Endothelial cell of umbilical vein (primary cell): ENCODE results near the gene NELFB.

Experiments used
- CTCF ChIP-seq, 2 donors: IDR thresholded peaks; 1 replicate in 1 of 2; 2 replicates in 1 of 2; pipeline ENCODE4 v1.5.1; 2011; ENCODE audit warnings: low read length in 2 of 2, mild to moderate bottlenecking in 2 of 2, moderate library complexity in 2 of 2, control low read depth in 1 of 2, inconsistent platforms in 1 of 2, low read depth in 1 of 2; ENCODE audit not compliant: insufficient read depth in 1 of 2; ENCODE audit errors: extremely low read depth in 1 of 2
- EZH2 ChIP-seq: IDR thresholded peaks from 2 replicates; pipeline ENCODE4 v1.6.1; 2012; ENCODE audit warnings: borderline replicate concordance, low read depth, mild to moderate bottlenecking, moderate library complexity, low read length, inconsistent platforms; ENCODE audit not compliant: severe bottlenecking
- FOS ChIP-seq: IDR thresholded peaks from 2 replicates; pipeline ENCODE4 v1.6.1; 2011; ENCODE audit warnings: mild to moderate bottlenecking, low read length, moderate library complexity, borderline replicate concordance; ENCODE audit not compliant: insufficient read depth
- GATA2 ChIP-seq: IDR thresholded peaks from 2 replicates; pipeline ENCODE4 v1.7.0; 2011; ENCODE audit warnings: low read depth, mild to moderate bottlenecking, moderate library complexity, mixed read lengths, low read length; ENCODE audit not compliant: insufficient read length, insufficient read depth
- JUN ChIP-seq: IDR thresholded peaks from 2 replicates; pipeline ENCODE4 v1.6.1; 2011; ENCODE audit warnings: borderline replicate concordance, low read depth; ENCODE audit not compliant: insufficient read length, insufficient read depth
- MAX ChIP-seq: IDR thresholded peaks from 2 replicates; pipeline ENCODE4 v1.6.1; 2011; ENCODE audit not compliant: insufficient read depth, insufficient read length
- MYC ChIP-seq: IDR thresholded peaks from one replicate; pipeline ENCODE4 v1.6.1; 2011; ENCODE audit warnings: mild to moderate bottlenecking, low read depth, low read length
- POLR2A ChIP-seq: IDR thresholded peaks from 2 replicates; pipeline ENCODE4 v1.6.1; 2012; ENCODE audit warnings: low read depth, mild to moderate bottlenecking, control low read depth, low read length
- POLR2AphosphoS5 ChIP-seq: IDR thresholded peaks from 2 replicates; pipeline ENCODE4 v1.6.1; 2012; ENCODE audit warnings: low read depth, mild to moderate bottlenecking, control low read depth, low read length, moderate library complexity; ENCODE audit not compliant: insufficient read depth

GRCh38 chr9:137313326-137313936 is 58.3 kb downstream of the NELFB start:
- no peak for TF ChIP-seq POLR2A
- no peak for TF ChIP-seq POLR2AphosphoS5
- TF ChIP-seq MAX, result no peak
- TF ChIP-seq CTCF (IDR thresholded peaks at IDR 0.05; ENCODE audit: extremely low read depth in 1 of 2, insufficient read depth in 1 of 2, low read depth in 1 of 2, low read length in 2 of 2), result no peak
- no peak for TF ChIP-seq MYC
- TF ChIP-seq EZH2, result no peak
- no peak for TF ChIP-seq JUN
- TF ChIP-seq GATA2, result no peak
- no peak for TF ChIP-seq FOS
